ENCODE results near the gene WAPL. TPM values are rescaled to one million over a fixed set of nuclear protein-coding genes. Genes with fewer than 3 reads are reported as not detected.

Gene WAPL
- total RNA-seq, 2 experiments from 2014 or later: 51.1 to 75.7 TPM

- TF ChIP-seq CTCF (conservative IDR thresholded peaks at IDR 0.05; ENCODE audit: low read length) (no peak), EZH2phosphoT487 (IDR thresholded peaks at IDR 0.05; ENCODE audit: borderline replicate concordance, low read depth, low read length) (no peak)
- no peak for DNase-seq (ENCODE audit: low spot score)
- Histone ChIP-seq H3K4me2 (ENCODE audit: low read length) (no peak overlapping the region), H3K27ac (ENCODE audit: low read depth, low read length, poor library complexity, severe bottlenecking) (no peak overlapping the region), H3K79me2 (ENCODE audit: insufficient read depth, low read depth, low read length) (no peaks in the 10 kb centered on the region), H3K4me3 (ENCODE audit: low read depth, low read length, poor library complexity, severe bottlenecking) (no peak overlapping the region), H3K4me1 (ENCODE audit: insufficient read depth, low read length, poor library complexity, severe bottlenecking) (no peaks in the 10 kb centered on the region), H3K9me2 (ENCODE audit: insufficient read depth, low read length) (no peaks in the 10 kb centered on the region), H3K9me3 (ENCODE audit: low read length) (no peaks in the 10 kb centered on the region), H2AFZ (ENCODE audit: low read length) (no peak overlapping the region), H4K20me1 (ENCODE audit: insufficient read depth, low read length) (no peaks in the 10 kb centered on the region), H3K36me3 (ENCODE audit: insufficient read depth, low read length) (no peaks in the 10 kb centered on the region)
- ChIA-PET POLR2A (no interaction called here), CTCF (ENCODE audit: unreplicated experiment) (no interaction called here)
- BruUV-seq (replicated peaks): no TSS peak
- intact Hi-C loops (cut with micrococcal nuclease; ENCODE audit: unreplicated experiment): no loop called here
These were observed 34.9 kb upstream of the WAPL start for GRCh38 chr10:86556532-86556931.

GRCh38 chr10:86553639-86554038 lies 32.0 kb upstream of the WAPL start:
- no peak for TF ChIP-seq CTCF (conservative IDR thresholded peaks at IDR 0.05; ENCODE audit: low read length)
- no peak for TF ChIP-seq EZH2phosphoT487 (IDR thresholded peaks at IDR 0.05; ENCODE audit: borderline replicate concordance, low read depth, low read length)
- ChIA-PET CTCF (ENCODE audit: unreplicated experiment) (no interaction called here), POLR2A (no interaction called here)
- Histone ChIP-seq H3K4me3 (ENCODE audit: low read depth, low read length, poor library complexity, severe bottlenecking) (no peak overlapping the region), H3K9me2 (ENCODE audit: insufficient read depth, low read length) (no peaks in the 10 kb centered on the region), H4K20me1 (ENCODE audit: insufficient read depth, low read length) (no peaks in the 10 kb centered on the region), H2AFZ (ENCODE audit: low read length) (no peak overlapping the region), H3K27ac (ENCODE audit: low read depth, low read length, poor library complexity, severe bottlenecking) (no peak overlapping the region), H3K9me3 (ENCODE audit: low read length) (no peaks in the 10 kb centered on the region), H3K36me3 (ENCODE audit: insufficient read depth, low read length) (no peaks in the 10 kb centered on the region), H3K4me1 (ENCODE audit: insufficient read depth, low read length, poor library complexity, severe bottlenecking) (no peaks in the 10 kb centered on the region), H3K79me2 (ENCODE audit: insufficient read depth, low read depth, low read length) (no peaks in the 10 kb centered on the region), H3K4me2 (ENCODE audit: low read length) (no peak overlapping the region)
- BruUV-seq (replicated peaks): no TSS peak
- intact Hi-C loops (cut with micrococcal nuclease; ENCODE audit: unreplicated experiment): no loop called here
- no peak for DNase-seq (ENCODE audit: low spot score)

GRCh38 chr10:86553213-86553612 lies 31.6 kb upstream of the WAPL start:
- DNase-seq (ENCODE audit: low spot score): no peak
- H4K20me1 ChIP-seq (ENCODE audit: insufficient read depth, low read length): no peaks in the 10 kb centered on the region
- no peaks in the 10 kb centered on the region for H3K9me2 ChIP-seq (ENCODE audit: insufficient read depth, low read length)
- POLR2A ChIA-PET: no interaction called here
- intact Hi-C loops (cut with micrococcal nuclease; ENCODE audit: unreplicated experiment): no loop called here
- TF ChIP-seq EZH2phosphoT487 (IDR thresholded peaks at IDR 0.05; ENCODE audit: borderline replicate concordance, low read depth, low read length) (no peak), CTCF (conservative IDR thresholded peaks at IDR 0.05; ENCODE audit: low read length) (no peak)
- no peak overlapping the region for H2AFZ ChIP-seq (ENCODE audit: low read length)
- H3K9me3 ChIP-seq (ENCODE audit: low read length): no peaks in the 10 kb centered on the region
- no peak overlapping the region for H3K27ac ChIP-seq (ENCODE audit: low read depth, low read length, poor library complexity, severe bottlenecking)
- CTCF ChIA-PET (ENCODE audit: unreplicated experiment): no interaction called here
- H3K4me3 ChIP-seq (ENCODE audit: low read depth, low read length, poor library complexity, severe bottlenecking): no peak overlapping the region
- no peaks in the 10 kb centered on the region for H3K36me3 ChIP-seq (ENCODE audit: insufficient read depth, low read length)
- BruUV-seq (replicated peaks): no TSS peak
- no peak overlapping the region for H3K4me2 ChIP-seq (ENCODE audit: low read length)
- no peaks in the 10 kb centered on the region for H3K79me2 ChIP-seq (ENCODE audit: insufficient read depth, low read depth, low read length)
- H3K4me1 ChIP-seq (ENCODE audit: insufficient read depth, low read length, poor library complexity, severe bottlenecking): no peaks in the 10 kb centered on the region
